Stomach (tissue), 9 donors: ENCODE measurements around the gene CEP112. TPM values are rescaled to one million over a fixed set of nuclear protein-coding genes. Genes with fewer than 3 reads are reported as not detected.

Experiments used
- DNase-seq, 2 donors: peaks; one replicate each; pipeline versions ENCODE4 v3.0.0 to v3.0.0-alpha.2; 2013 to 2019
- H3K27ac ChIP-seq, 5 donors: fragments of 200-600 bp in 4 of 5; sonication (generic) in 4 of 5; one replicate each; pipeline ENCODE4 v1.5.1; 2013 to 2019; ENCODE audit warnings: mild to moderate bottlenecking in 1 of 5, moderate library complexity in 1 of 5
- H3K27me3 ChIP-seq, 3 donors: fragments of 200-600 bp; sonication (generic); one replicate each; pipeline ENCODE4 v1.5.1; 2017 to 2019; ENCODE audit warnings: mixed run types in 1 of 3
- H3K36me3 ChIP-seq, 4 donors: fragments of 200-600 bp; sonication (generic); 1 replicate in 3 of 4; 2 replicates in 1 of 4; pipeline ENCODE4 v1.5.1; 2016 to 2019
- H3K4me1 ChIP-seq, 4 donors: fragments of 200-600 bp; sonication (generic); one replicate each; pipeline ENCODE4 v1.5.1; 2016 to 2019
- H3K4me3 ChIP-seq, 4 donors: fragments of 200-600 bp; sonication (generic) in 3 of 4; one replicate each; pipeline ENCODE4 v1.5.1; 2016 to 2019; ENCODE audit warnings: mild to moderate bottlenecking in 1 of 4
- H3K9me3 ChIP-seq, 4 donors: fragments of 200-600 bp; sonication (generic); one replicate each; pipeline ENCODE4 v1.5.1; 2016 to 2019
- CTCF ChIP-seq, 7 experiments: fragments of 450-650 bp in 4 of 7; fragments of 200-600 bp in 3 of 7; sonication (generic) in 3 of 7; IDR thresholded peaks; one replicate each; pipeline ENCODE4 v1.5.1; 2016 to 2019; ENCODE audit warnings: antibody characterized with exemption in 7 of 7, control low read depth in 2 of 7, mild to moderate bottlenecking in 1 of 7
- EP300 ChIP-seq: sonication (generic); formaldehyde crosslinking; IDR thresholded peaks from one replicate; pipeline ENCODE4 v1.6.1; 2017; ENCODE audit warnings: antibody characterized with exemption
- POLR2A ChIP-seq, 4 donors: fragments of 450-650 bp; IDR thresholded peaks; one replicate each; pipeline ENCODE4 v1.6.1; 2016; ENCODE audit warnings: antibody characterized with exemption in 4 of 4, control low read depth in 2 of 4, mild to moderate bottlenecking in 1 of 4, moderate library complexity in 1 of 4
- POLR2AphosphoS5 ChIP-seq, 3 donors: sonication (generic); formaldehyde crosslinking; IDR thresholded peaks; one replicate each; pipeline ENCODE4 v1.6.1; 2016; ENCODE audit warnings: antibody characterized with exemption in 3 of 3
- WGBS, 5 donors: extraction: QIAGEN DNeasy Blood & Tissue Kit in 3 of 5; methylation state at CpG; one replicate each; pipeline versions ENCODE4 v1.1.5 to v1.1.7; 2013 to 2018; 5-methylcytosine and 5-hydroxymethylcytosine counted together
- intact Hi-C: fragments of 100-400 bp; cut with DNase I; formaldehyde crosslinking; loops from one replicate; pipeline ENCODE4 v1.15.1; 2023; ENCODE audit warnings: low total_unique reads
- polyA plus RNA-seq, 3 donors: library from polyadenylated mRNA; stranded (reverse); fragments of 200-250 nt; gene quantifications; one replicate each; pipeline ENCODE4 v1.2.3, GENCODE V29; 2013
- total RNA-seq, 5 donors: library from RNA; depleted of rRNA; stranded (reverse); fragments of >200 nt; gene quantifications; one replicate each; pipeline versions ENCODE4 v1.1.0 to v1.2.3, GENCODE V29; 2014 to 2016
- donor health status: healthy with polysubstance abuse.
- donor health status: Bipolar disorder and iron deficiency.
- donor health status: healthy.

The CEP112 gene
- total and polyA plus RNA-seq, 8 donors = 3.5 to 108 (median 13.3) TPM

DNA sequence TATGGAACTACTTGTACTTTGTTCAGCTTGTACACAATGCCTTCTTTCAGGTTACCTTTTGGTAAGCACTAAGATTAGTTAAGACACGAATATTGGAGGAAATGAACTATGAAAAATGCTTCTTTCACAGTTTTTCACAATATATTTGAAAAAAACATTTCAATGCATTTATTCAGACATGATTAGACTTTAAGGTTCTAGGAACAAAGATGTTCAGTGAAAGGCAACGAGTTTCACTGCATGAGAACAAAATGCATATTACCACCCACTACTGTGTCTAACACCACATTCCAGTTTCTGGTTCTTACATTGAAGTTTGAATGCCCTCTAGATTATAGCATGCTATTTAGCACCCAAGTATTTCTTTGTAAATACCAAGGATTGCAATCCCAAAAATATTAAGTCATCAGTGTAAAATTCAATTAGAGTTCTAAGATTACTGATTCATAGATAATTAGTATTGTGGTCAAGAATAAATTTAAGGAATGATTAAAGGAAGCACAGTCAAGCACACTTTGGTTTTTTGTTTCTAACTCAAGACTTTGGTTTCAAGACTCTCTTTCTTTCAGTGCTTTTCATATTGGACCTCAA, 261.7 kb downstream of the CEP112 start:
- no peak for DNase-seq
- no peaks in the 10 kb centered on the region for H3K4me1 ChIP-seq
- intact Hi-C loops = no loop called here
- WGBS, 5 donors = 55 to 69% (median 57%) methylated on average over 2 of the region's 2 CpGs
- no peak overlapping the region for H3K4me3 ChIP-seq
- peaks cover 0 to 12% (median 8%) of the 10 kb centered on the region in 4 donors for H3K36me3 ChIP-seq
- H3K27ac ChIP-seq = no peak overlapping the region
- TF ChIP-seq EP300 (no peak), CTCF (IDR thresholded peaks at IDR 0.05) (no peak), POLR2AphosphoS5 (IDR thresholded peaks at IDR 0.05) (no peak), POLR2A (IDR thresholded peaks at IDR 0.05) (no peak)
- no peaks in the 10 kb centered on the region for H3K27me3 ChIP-seq
- peaks cover 0 to 10% (median 0%) of the 10 kb centered on the region in 4 donors for H3K9me3 ChIP-seq

GRCh38 chr17:65926599-65926998, 265.3 kb downstream of the CEP112 start:
- H3K36me3 ChIP-seq = peaks cover 0 to 12% (median 8%) of the 10 kb centered on the region in 4 donors
- H3K27ac ChIP-seq = no peak overlapping the region
- H3K4me1 ChIP-seq = no peaks in the 10 kb centered on the region
- H3K27me3 ChIP-seq = no peaks in the 10 kb centered on the region
- H3K4me3 ChIP-seq = no peak overlapping the region
- no peak for DNase-seq
- 96 to 99% (median 97%) methylated on average over 5 of the region's 5 CpGs for WGBS, 5 donors
- intact Hi-C loops = no loop called here
- TF ChIP-seq POLR2A (IDR thresholded peaks at IDR 0.05) = no peak
- TF ChIP-seq CTCF (IDR thresholded peaks at IDR 0.05) = no peak
- TF ChIP-seq POLR2AphosphoS5 (IDR thresholded peaks at IDR 0.05) = no peak
- TF ChIP-seq EP300 = no peak
- no peaks in the 10 kb centered on the region for H3K9me3 ChIP-seq

- DNase-seq = no peak
- TF ChIP-seq POLR2AphosphoS5 (IDR thresholded peaks at IDR 0.05) (no peak), POLR2A (IDR thresholded peaks at IDR 0.05) (no peak), EP300 (no peak), CTCF (IDR thresholded peaks at IDR 0.05) (no peak)
Measured at GRCh38 chr17:65925606-65926307, 266.2 kb downstream of the CEP112 start.

DNA sequence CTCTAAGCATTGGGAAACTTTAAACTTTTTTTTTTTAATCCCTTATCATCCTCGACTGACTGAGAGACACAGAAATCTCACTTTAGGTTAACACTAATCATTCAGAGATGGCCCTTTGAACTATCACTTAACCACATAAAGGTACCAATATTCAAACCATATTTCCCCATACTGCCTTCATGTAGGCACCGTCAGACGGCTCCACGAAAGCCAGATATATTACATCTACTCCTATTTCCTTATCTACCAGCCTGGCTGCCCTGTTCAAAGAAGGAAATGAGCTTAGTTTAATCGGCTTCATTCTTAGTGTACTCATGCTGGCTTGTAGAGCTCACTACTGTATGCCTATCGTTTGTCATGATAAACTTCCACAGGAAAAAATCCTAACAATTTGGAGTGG, 270.9 kb downstream of the CEP112 start:
- peak in 1 of 2 donors; percentile 62 for DNase-seq
- no peaks in the 10 kb centered on the region for H3K9me3 ChIP-seq
- H3K4me1 ChIP-seq = peaks cover 0 to 20% (median 8%) of the 10 kb centered on the region in 4 donors
- peaks cover 0 to under 1% (median 0%) of the 10 kb centered on the region in 4 donors for H3K36me3 ChIP-seq
- H3K27me3 ChIP-seq = no peaks in the 10 kb centered on the region
- H3K27ac ChIP-seq = peak overlapping the region in 1 of 5 donors; percentile 11
- no peak overlapping the region for H3K4me3 ChIP-seq
- TF ChIP-seq POLR2AphosphoS5 (IDR thresholded peaks at IDR 0.05) (peak in 1 of 3 donors; percentile 35), EP300 (no peak)
- intact Hi-C loops = no loop called here
- 19 to 48% (median 25%) methylated on average over 6 of the region's 6 CpGs for WGBS, 5 donors

More at GRCh38 chr17:65925606-65926307, 266.2 kb downstream of the CEP112 start:
- Histone ChIP-seq H3K4me1 (peaks cover 0 to 8% (median 3%) of the 10 kb centered on the region in 4 donors), H3K27me3 (no peaks in the 10 kb centered on the region), H3K27ac (no peak overlapping the region), H3K9me3 (no peaks in the 10 kb centered on the region), H3K36me3 (peaks cover 0 to 12% (median 8%) of the 10 kb centered on the region in 4 donors), H3K4me3 (no peak overlapping the region)
- WGBS, 5 donors = 89 to 93% (median 91%) methylated on average over 8 of the region's 8 CpGs
- intact Hi-C loops = no loop called here
